SKM-1 (cell line): ENCODE data around the gene KLHL17.
"Not testable (repeated sequence)": the region's sequence is repeated elsewhere in the genome, so short reads cannot be mapped to it uniquely, and the experiment has no call there.

ENCODE experiments used
- DNase-seq: peaks from one replicate; lab custom pipeline; 2025; ENCODE audit not compliant: unreplicated experiment; lab: John Stamatoyannopoulos, UW

Gene KLHL17

GRCh38 chr1:998995-999724 lies 38.8 kb downstream of the KLHL17 start:
- no peak for DNase-seq

GRCh38 chr1:999725-1000356 lies 39.5 kb downstream of the KLHL17 start, which contains the start of gene HES4:
HES4 (minus strand) TSS chr1:1000097; CDS start chr1:999973, 124 bp downstream.
- no peak for DNase-seq

GRCh38 chr1:1000357-1001056 lies 40.1 kb downstream of the KLHL17 start:
- no peak for DNase-seq

- DNase-seq, result no peak
Observed at GRCh38 chr1:1001057-1001783, 40.8 kb downstream of the KLHL17 start.

- DNase-seq, result no peak
Observed at GRCh38 chr1:1003618-1004419, 43.4 kb downstream of the KLHL17 start.

GRCh38 chr1:1004420-1004779 lies 44.0 kb downstream of the KLHL17 start:
- no peak for DNase-seq

GRCh38 chr1:1004780-1005697 lies 44.7 kb downstream of the KLHL17 start:
- DNase-seq, result no peak

GRCh38 chr1:1005774-1006304 lies 45.5 kb downstream of the KLHL17 start:
- DNase-seq, result no peak

GRCh38 chr1:1006305-1007159 lies 46.1 kb downstream of the KLHL17 start:
- DNase-seq, result no peak

- not testable (repeated sequence) for DNase-seq
Observed at GRCh38 chr1:1010131-1010530, 49.7 kb downstream of the KLHL17 start.

- no peak for DNase-seq
Observed at GRCh38 chr1:1011396-1011949, 51.1 kb downstream of the KLHL17 start.

GRCh38 chr1:1012736-1013104 lies 52.3 kb downstream of the KLHL17 start:
- not testable (repeated sequence) for DNase-seq

GRCh38 chr1:1013105-1013921 lies 52.9 kb downstream of the KLHL17 start, which contains the start of gene ISG15:
ISG15 (plus strand) TSS chr1:1013497; CDS start chr1:1013574, 77 bp downstream.
- DNase-seq, result peak; percentile 59

- no peak for DNase-seq
Observed at GRCh38 chr1:1013922-1014648, 53.7 kb downstream of the KLHL17 start.

GRCh38 chr1:1014799-1015681 lies 54.7 kb downstream of the KLHL17 start:
- DNase-seq, result no peak
